Peyer's patch (tissue), 4 donors: ENCODE results near the gene SH2D7. TPM values are rescaled to one million over a fixed set of nuclear protein-coding genes. Genes with fewer than 3 reads are reported as not detected.

ENCODE experiments used
- DNase-seq, 3 donors: peaks; one replicate each; pipeline ENCODE4 v3.0.0-alpha.2; 2017 to 2019
- H3K27ac ChIP-seq, 4 donors: fragments of 200-600 bp; sonication (generic); one replicate each; pipeline ENCODE4 v1.5.1; 2016 to 2019
- H3K27me3 ChIP-seq, 2 donors: fragments of 200-600 bp; sonication (generic); one replicate each; pipeline ENCODE4 v1.5.1; 2019
- H3K36me3 ChIP-seq, 3 donors: fragments of 200-600 bp; sonication (generic); one replicate each; pipeline ENCODE4 v1.5.1; 2016 to 2019
- H3K4me1 ChIP-seq, 4 donors: fragments of 200-600 bp; sonication (generic); one replicate each; pipeline ENCODE4 v1.5.1; 2016 to 2019
- H3K4me3 ChIP-seq, 4 donors: fragments of 200-600 bp; sonication (generic); 1 replicate in 3 of 4; 2 replicates in 1 of 4; pipeline ENCODE4 v1.5.1; 2016 to 2019; ENCODE audit warnings: mild to moderate bottlenecking in 1 of 4
- H3K9me3 ChIP-seq, 4 donors: fragments of 200-600 bp; sonication (generic); one replicate each; pipeline ENCODE4 v1.5.1; 2016 to 2019; ENCODE audit warnings: mild to moderate bottlenecking in 1 of 4
- CTCF ChIP-seq, 6 experiments: fragments of 450-650 bp in 4 of 6; fragments of 200-600 bp in 2 of 6; sonication (generic) in 1 of 6; IDR thresholded peaks; one replicate each; pipeline ENCODE4 v1.5.1; 2017 to 2019; ENCODE audit warnings: antibody characterized with exemption in 6 of 6, mild to moderate bottlenecking in 3 of 6, moderate library complexity in 1 of 6
- POLR2A ChIP-seq, 2 donors: fragments of 450-650 bp; IDR thresholded peaks; one replicate each; pipeline ENCODE4 v1.5.1; 2017; ENCODE audit warnings: antibody characterized with exemption in 2 of 2, mild to moderate bottlenecking in 2 of 2, moderate library complexity in 2 of 2
- total RNA-seq, 4 donors: library from RNA; depleted of rRNA; stranded (reverse); fragments of >200 nt; gene quantifications; one replicate each; pipeline ENCODE4 v1.1.0, GENCODE V29; 2016

The SH2D7 gene
- total RNA-seq = 1 to 10 TPM; 3.3 to 7.7 (median 4.6) TPM

- no peaks in the 10 kb centered on the region for H3K36me3 ChIP-seq
- no peaks in the 10 kb centered on the region for H3K27me3 ChIP-seq
- peaks cover 0 to 28% (median 0%) of the 10 kb centered on the region in 4 donors for H3K4me1 ChIP-seq
- peak in 2 of 3 donors; percentile 39 to 42 for DNase-seq
- no peaks in the 10 kb centered on the region for H3K9me3 ChIP-seq
- TF ChIP-seq POLR2A (IDR thresholded peaks at IDR 0.05) (no peak), CTCF (IDR thresholded peaks at IDR 0.05) (no peak)
- H3K27ac ChIP-seq = peak within 1 kb of the TSS in 3 of 4 donors; percentile 3 to 21 (median 15)
- H3K4me3 ChIP-seq = no peak within 1 kb of the TSS
Measured at GRCh38 chr15:78092261-78093041, at the start of gene SH2D7. Gene SH2D7 (plus strand): TSS chr15:78092561. CDS start chr15:78092585, 24 bp downstream.

DNA sequence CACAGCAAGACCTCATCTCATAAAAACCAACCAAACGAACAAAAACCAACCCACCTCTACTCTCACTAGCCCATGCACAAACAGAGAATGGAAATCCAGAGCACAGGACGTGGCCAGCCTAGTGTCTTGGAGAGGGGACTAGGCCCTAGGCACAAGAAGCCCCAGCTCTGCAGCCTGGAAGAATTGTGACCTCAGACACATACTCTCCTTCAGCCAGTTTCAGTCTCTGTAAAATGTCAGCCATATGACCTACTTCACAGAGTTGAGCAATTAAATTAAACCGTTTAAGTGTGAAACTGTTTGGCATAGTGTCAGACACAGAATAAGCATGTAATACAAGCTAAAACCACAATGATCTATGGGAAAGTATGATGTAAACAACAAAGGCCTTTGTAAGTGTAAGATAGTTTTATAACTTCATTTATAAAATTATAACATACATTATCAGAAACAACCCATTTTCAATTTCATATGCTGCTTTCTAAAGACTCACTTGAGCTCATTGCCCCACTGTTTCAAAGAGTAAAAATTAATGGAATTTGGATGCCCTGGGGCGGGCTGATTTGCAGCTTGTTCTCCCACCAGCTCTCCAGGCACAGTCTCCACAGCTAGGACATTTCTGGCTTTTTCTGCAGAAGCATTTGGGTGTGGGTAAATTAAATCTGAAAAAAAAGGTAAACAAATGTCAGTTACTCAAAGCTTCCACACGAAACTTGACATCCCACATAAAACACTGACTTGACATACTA, 47.8 kb upstream of the SH2D7 start:
- peaks cover 0 to 27% (median 0%) of the 10 kb centered on the region in 3 donors for H3K36me3 ChIP-seq
- peak in 1 of 6 experiments; percentile 1 for TF ChIP-seq CTCF (IDR thresholded peaks at IDR 0.05)
- no peak for TF ChIP-seq POLR2A (IDR thresholded peaks at IDR 0.05)
- no peaks in the 10 kb centered on the region for H3K27me3 ChIP-seq
- peaks cover 3 to 61% (median 16%) of the 10 kb centered on the region in 4 donors for H3K4me1 ChIP-seq
- no peaks in the 10 kb centered on the region for H3K9me3 ChIP-seq
- DNase-seq = no peak
- H3K27ac ChIP-seq = peak overlapping the region; percentile 30 to 57 (median 56)
- no peak overlapping the region for H3K4me3 ChIP-seq

DNA sequence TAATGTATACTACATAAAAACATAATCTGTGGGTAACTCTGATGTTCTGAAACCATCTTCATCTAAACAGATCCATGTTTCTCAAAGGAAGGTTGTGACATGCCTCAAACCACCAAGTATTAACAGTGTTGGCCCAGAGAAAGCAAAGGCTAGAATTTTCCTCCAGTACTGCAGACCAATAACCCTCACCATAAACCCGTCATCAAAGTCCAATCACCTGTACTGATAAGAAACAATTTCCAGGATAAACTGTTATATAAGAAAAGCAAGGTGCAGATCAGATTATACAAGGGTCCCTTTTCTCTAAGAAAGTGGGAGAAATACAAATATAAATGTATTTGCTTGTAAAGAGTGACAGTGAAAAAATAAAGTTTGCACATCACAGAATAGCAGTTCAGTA, 47.2 kb upstream of the SH2D7 start:
- Histone ChIP-seq H3K9me3 (no peaks in the 10 kb centered on the region), H3K4me1 (peaks cover 3 to 67% (median 20%) of the 10 kb centered on the region in 4 donors), H3K27ac (peak overlapping the region; percentile 30 to 57 (median 56)), H3K36me3 (peaks cover 0 to 27% (median 0%) of the 10 kb centered on the region in 3 donors), H3K4me3 (no peak overlapping the region), H3K27me3 (no peaks in the 10 kb centered on the region)
- DNase-seq = no peak
- TF ChIP-seq CTCF (IDR thresholded peaks at IDR 0.05) = no peak
- no peak for TF ChIP-seq POLR2A (IDR thresholded peaks at IDR 0.05)

DNA sequence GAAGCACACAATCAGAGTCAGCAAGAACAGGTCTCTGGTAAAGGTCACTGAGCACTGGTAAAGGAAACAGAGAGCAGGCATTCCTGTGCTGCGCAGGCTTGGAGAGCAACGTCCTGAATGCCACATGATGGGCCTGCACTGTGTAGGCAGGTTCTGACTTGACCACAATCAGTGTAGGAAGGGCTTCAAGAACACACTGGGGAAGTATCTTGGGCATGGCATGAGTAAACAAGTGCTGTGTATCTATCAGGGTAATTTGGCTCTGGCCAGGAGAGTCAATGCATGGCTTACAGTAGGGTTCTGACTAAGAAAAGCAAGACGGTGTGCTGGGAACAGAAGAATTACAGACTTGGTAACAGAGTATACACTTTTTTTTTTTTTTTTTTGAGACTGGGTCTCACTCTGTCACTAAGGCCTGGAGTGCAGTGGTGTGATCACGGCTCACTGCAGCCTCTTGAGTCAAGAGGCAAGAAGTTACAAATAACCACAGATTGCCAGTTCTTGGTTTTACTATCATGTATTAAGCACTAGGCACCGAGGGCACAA, 45.5 kb upstream of the SH2D7 start:
- Histone ChIP-seq H3K27me3 (no peaks in the 10 kb centered on the region), H3K4me3 (no peak overlapping the region), H3K4me1 (peaks cover 4 to 84% (median 28%) of the 10 kb centered on the region in 4 donors), H3K9me3 (no peaks in the 10 kb centered on the region), H3K36me3 (peaks cover 0 to 27% (median 0%) of the 10 kb centered on the region in 3 donors), H3K27ac (peak overlapping the region; percentile 64 to 71 (median 68))
- TF ChIP-seq CTCF (IDR thresholded peaks at IDR 0.05) = no peak
- DNase-seq = no peak

DNA sequence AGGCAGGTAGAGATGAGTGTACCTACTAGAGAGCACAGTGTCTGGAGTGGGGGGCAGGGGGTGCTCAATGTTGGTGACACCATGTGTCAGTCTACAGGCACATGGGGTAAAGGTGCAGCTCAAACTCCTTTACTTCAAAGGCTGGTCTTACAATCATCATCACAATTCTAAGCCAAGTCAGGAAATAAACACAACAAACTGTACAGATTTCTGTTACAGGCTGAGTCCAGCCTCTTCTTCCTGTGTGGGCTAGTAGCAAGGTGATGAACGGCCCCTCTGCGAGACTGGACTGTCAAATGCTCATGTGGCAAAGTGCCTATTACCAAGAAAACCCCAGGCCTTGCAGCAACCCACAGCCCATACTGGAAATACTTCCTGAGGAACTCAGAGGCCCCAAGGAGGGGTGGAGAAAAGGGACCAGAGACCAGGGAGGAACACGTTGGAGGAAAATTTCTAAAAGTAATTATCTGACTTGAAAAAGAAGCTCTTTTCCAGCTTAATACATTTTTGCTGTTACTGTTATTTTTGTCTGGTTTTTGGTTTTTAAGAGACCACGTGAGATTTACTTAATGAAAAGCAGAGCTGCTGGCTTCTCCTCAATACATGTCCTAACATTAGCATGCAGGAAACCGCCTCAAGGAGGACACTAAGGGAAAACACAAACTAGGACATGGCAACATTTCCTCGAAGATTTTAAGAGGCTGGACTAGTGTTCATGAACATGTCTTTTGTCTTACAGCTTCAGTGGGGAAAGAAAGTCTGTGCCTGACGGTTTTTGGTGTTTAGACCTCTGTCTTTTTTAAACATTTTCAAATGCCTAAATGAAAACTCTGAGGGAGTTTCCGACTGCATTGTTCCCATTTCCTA, 44.4 kb upstream of the SH2D7 start:
- H3K36me3 ChIP-seq = peaks cover 0 to 19% (median 0%) of the 10 kb centered on the region in 3 donors
- peak overlapping the region; percentile 64 to 71 (median 68) for H3K27ac ChIP-seq
- TF ChIP-seq CTCF (IDR thresholded peaks at IDR 0.05) (no peak), POLR2A (IDR thresholded peaks at IDR 0.05) (no peak)
- H3K27me3 ChIP-seq = no peaks in the 10 kb centered on the region
- peak in 2 of 3 donors; percentile 41 to 71 for DNase-seq
- no peak overlapping the region for H3K4me3 ChIP-seq
- H3K9me3 ChIP-seq = no peaks in the 10 kb centered on the region
- peaks cover 4 to 93% (median 32%) of the 10 kb centered on the region in 4 donors for H3K4me1 ChIP-seq
